ENCODE results near the gene CGA. TPM values are rescaled to one million over a fixed set of nuclear protein-coding genes. Genes with fewer than 3 reads are reported as not detected.
A peak's percentile ranks its signal among the peaks of the same experiment; 100 is the strongest.

CGA gene
- total RNA-seq, 6 experiments from 2014 or later, result 0.78 to 1.5 (median 1.1) TPM

GRCh38 chr6:87066449-87067333 is 28.2 kb downstream of the CGA start:
- H3K27me3 Mint-ChIP-seq (ENCODE audit: insufficient read depth), result peaks cover 7% of the 10 kb centered on the region
- H3K27ac Mint-ChIP-seq, result no peak overlapping the region
- DNase-seq, result peak; percentile 54
- no peaks in the 10 kb centered on the region for H3K9me3 Mint-ChIP-seq
- H3K36me3 Mint-ChIP-seq (ENCODE audit: low read depth), result no peaks in the 10 kb centered on the region
- H3K4me3 Mint-ChIP-seq, result peak overlapping the region; percentile 81
- peaks cover 17% of the 10 kb centered on the region for H3K4me1 Mint-ChIP-seq (ENCODE audit: low read depth)
- peak; percentile 83 for TF ChIP-seq CTCF (IDR thresholded peaks at IDR 0.05)

- Mint-ChIP-seq H3K4me3 (no peak overlapping the region), H3K36me3 (ENCODE audit: low read depth) (no peaks in the 10 kb centered on the region), H3K27me3 (ENCODE audit: insufficient read depth) (peaks cover 12% of the 10 kb centered on the region), H3K27ac (no peak overlapping the region), H3K9me3 (no peaks in the 10 kb centered on the region), H3K4me1 (ENCODE audit: low read depth) (peaks cover 17% of the 10 kb centered on the region)
- DNase-seq, result no peak
- no peak for TF ChIP-seq CTCF (IDR thresholded peaks at IDR 0.05)
Measured at GRCh38 chr6:87065117-87065516, 29.8 kb downstream of the CGA start.

GRCh38 chr6:87059943-87060342 is 35.0 kb downstream of the CGA start:
- no peak for TF ChIP-seq CTCF (IDR thresholded peaks at IDR 0.05)
- Mint-ChIP-seq H3K4me1 (ENCODE audit: low read depth) (peaks cover 4% of the 10 kb centered on the region; the same call in 1 of the 2 replicates), H3K27me3 (ENCODE audit: insufficient read depth) (peaks cover 15% of the 10 kb centered on the region), H3K4me3 (no peak overlapping the region), H3K9me3 (no peaks in the 10 kb centered on the region), H3K36me3 (ENCODE audit: low read depth) (no peaks in the 10 kb centered on the region), H3K27ac (no peak overlapping the region)
- DNase-seq, result no peak

- Mint-ChIP-seq H3K36me3 (ENCODE audit: low read depth) (no peaks in the 10 kb centered on the region), H3K27ac (no peak overlapping the region), H3K4me1 (ENCODE audit: low read depth) (no peaks in the 10 kb centered on the region), H3K27me3 (ENCODE audit: insufficient read depth) (peaks cover 7% of the 10 kb centered on the region), H3K9me3 (no peaks in the 10 kb centered on the region), H3K4me3 (no peak overlapping the region)
- TF ChIP-seq CTCF (IDR thresholded peaks at IDR 0.05), result no peak
- no peak for DNase-seq
Measured at GRCh38 chr6:87054143-87054833, 40.6 kb downstream of the CGA start.

- H3K27ac Mint-ChIP-seq, result no peak overlapping the region
- peaks cover 7% of the 10 kb centered on the region for H3K27me3 Mint-ChIP-seq (ENCODE audit: insufficient read depth)
- no peaks in the 10 kb centered on the region for H3K9me3 Mint-ChIP-seq
- no peak for DNase-seq
- no peaks in the 10 kb centered on the region for H3K4me1 Mint-ChIP-seq (ENCODE audit: low read depth)
- no peak for TF ChIP-seq CTCF (IDR thresholded peaks at IDR 0.05)
- H3K36me3 Mint-ChIP-seq (ENCODE audit: low read depth), result no peaks in the 10 kb centered on the region
- no peak overlapping the region for H3K4me3 Mint-ChIP-seq
Measured at GRCh38 chr6:87053312-87053711, 41.6 kb downstream of the CGA start.

All from HFFc6 (cell line).